GM19463 (cell line): Measurements from ENCODE around the gene PPCDC.

Experiments
- ATAC-seq: cut with Tn5 transposase; IDR thresholded peaks from one replicate; pipeline ENCODE4 v1.9.1; 2021; ENCODE audit warnings: mild to moderate bottlenecking, moderate library complexity; ENCODE audit not compliant: unreplicated experiment

The PPCDC gene

DNA sequence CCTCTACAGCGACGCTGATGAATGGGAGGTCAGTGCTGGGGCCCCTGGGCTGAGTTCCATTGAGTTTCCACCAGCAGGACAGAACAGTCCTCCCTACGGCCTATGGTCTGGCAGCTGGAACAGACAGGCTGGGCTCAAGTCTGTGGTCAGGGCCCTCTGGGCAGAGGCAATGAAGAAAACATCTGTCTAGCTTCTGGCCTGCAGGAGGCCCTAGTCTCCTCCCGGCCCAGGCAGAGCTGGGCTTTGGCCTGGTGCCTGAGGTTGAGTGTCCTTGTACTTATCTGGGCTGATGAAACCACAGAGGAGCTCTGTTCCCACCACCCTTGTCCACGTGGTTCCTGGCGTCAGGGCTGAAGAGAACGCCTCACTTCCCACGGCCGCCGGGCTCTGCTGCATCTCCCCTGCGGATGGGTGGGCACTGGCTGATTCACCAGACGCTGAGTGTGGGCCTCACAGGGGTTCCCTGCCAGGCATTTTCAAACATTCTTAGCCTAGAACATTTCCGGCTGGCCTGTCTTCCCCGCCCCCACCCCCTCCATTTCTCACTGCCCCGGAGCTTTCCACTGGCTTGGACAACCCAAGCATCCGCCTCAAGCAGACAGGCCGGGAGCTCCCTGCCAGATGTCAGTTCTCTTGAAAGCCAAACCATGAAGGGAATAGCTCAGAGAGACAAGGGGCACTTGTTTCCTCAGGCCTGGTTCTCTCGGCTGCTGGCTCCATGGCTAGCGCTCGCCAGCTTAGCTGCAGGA, 20.3 kb downstream of the PPCDC start:
- peak; percentile 12 for ATAC-seq

DNA sequence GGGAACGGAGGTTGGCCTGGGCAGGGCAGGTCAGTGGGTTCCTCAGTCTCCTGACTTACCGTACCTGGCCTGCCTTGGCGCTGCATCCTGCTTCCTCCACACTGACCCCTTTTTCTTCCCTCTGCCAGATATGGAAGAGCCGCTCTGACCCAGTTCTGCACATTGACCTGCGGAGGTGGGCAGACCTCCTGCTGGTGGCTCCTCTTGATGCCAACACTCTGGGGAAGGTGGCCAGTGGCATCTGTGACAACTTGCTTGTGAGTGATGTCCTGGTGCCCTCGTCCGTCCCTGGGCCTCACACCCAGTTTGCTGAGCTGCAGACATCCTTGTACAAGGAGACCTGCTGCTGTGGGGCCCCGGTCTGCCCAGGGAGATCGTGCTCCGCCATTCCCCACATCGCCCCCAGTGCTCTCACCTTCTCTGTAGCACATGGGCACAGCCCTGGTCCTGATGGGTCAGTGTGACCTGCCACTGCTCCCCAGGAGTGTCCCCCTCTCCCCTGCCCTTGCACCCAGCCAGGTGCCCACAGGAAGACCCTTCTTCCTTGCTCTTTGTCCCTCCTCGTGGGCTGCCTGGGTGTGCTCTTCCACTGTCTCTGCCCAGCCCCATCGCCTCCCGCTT, 21.0 kb downstream of the PPCDC start:
- ATAC-seq = no peak

DNA sequence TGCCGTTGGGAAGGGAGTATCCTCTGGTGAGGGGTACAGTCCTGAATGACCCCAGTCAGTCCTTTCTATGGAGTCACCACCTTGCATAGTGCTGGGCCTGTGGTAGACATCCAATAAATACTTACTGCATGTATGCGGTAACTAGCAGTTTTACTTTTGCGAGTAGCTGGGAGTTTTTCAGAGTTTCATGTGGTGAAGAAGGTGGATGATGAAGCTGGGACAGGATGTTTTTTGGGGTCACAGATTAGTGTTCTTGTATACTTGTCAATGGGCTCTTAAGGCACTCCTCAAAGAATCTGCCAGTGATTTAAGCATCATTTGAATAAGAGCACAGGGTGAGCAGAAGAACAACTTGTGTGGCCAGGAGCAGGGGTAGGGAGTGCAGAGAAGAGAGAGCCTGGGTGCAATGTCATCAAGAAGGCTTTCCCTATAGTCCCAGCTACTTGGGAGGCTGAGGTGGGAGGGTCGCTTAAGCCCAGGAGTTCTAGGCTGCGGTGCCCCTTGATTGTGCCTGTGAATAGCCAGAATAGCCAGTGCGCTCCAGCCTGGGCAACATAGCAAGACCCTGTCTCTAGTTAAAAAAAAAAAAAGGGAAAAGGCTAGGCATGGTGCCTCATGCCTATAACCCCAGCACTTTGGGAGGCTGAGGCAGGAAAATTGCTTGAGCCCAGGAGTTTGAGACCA, 22.1 kb downstream of the PPCDC start:
- ATAC-seq = no peak

- no peak for ATAC-seq
Measured at GRCh38 chr15:75048394-75048793, 25.0 kb downstream of the PPCDC start.

DNA sequence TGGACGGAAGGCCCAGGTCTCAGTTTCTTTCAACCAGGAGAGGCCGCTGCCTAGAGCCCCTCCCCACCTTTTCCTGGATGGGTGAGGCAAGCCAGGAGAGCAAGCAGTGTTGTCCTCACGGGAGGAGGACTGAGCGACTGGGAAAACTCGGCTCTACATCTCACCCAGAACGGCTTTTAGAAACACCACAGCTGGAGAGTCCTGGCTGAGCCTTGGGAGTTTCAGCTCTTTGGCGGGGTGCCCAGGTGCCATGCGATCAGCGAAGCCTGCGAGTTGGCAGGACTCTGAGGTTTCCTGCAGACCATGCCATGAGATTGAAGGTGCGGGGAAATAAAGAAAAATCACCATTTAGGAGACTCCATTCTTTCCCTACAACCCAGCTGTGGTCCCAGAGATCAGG, 26.0 kb downstream of the PPCDC start:
- no peak for ATAC-seq

- ATAC-seq = no peak
Measured at GRCh38 chr15:75050283-75050682, 26.9 kb downstream of the PPCDC start.

GRCh38 chr15:75051191-75051608, 27.8 kb downstream of the PPCDC start:
- no peak for ATAC-seq

DNA sequence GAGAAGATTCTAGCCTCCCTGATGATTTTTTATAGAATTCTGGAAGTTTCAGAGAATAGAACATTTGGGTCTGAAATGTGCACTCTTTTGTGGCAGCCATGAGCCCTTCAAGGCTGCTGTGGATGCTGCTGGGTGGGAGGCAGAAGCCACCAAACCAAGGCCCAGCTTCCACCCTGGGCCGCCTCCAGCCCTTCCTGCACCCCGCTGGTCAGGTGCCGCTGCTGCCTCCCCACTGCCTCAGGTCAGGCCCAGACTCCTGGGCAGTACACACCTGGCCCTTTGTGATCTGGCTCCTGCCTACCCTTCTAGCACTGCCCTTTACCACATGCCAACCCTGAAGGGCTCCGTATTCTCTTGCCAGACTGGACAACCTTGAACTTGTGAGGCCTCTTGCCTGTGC, 28.3 kb downstream of the PPCDC start:
- ATAC-seq = no peak

DNA sequence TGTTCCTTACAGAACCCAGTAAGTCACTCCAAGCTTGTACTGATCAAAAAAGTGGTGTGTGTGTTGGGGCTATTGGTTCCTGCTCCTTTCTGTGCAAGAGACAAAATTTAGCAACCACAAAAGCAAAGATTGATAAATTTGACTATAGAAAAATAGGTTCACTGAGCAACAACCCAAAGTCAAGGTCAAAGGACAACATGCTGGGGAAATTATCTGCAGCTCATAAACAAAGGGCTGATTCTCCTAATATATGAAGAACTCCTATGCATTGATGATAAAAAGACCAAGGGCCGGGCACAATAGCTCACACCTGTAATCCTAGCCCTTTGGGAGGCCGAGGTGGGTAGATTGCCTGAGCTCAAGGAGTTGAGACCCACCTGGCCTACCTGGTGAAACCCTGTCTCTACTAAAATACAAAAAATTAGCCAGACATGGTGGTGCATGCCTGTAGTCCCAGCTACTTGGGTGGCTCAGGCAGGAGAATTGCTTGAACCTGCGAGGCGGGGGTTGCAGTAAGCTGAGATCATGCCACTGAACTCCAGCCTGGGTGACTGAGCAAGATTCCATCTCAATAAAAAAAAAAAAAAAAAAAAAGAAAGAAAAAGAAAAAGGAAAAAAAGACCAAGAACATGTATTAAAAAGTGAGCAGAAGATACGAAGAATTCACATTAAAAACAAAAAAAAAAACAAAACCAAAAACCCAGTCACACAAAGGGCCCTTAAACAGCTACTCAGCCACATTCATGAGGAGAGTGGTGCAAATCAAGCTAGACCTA, 29.8 kb downstream of the PPCDC start:
- ATAC-seq = no peak

DNA sequence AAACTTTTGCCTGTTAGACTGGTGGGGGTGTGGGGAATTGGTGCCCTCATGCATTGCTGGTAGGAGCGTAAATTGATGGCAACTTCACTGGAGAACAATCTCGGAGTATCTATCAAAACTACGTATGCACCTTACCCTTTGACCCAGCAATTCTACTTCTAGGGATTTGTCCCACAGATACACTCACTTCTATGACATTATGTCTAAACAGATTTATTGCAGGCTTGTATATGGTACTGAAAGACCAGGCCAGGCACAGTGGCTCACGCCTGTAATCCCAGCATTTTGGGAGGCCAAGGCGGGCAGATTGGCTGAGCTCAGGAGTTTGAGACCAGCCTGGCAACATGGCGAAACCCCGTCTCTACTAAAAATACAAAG, 30.3 kb downstream of the PPCDC start:
- ATAC-seq = no peak

GRCh38 chr15:75054172-75054897, 30.9 kb downstream of the PPCDC start:
- no peak for ATAC-seq

- ATAC-seq = no peak
Measured at GRCh38 chr15:75056036-75056435, 32.6 kb downstream of the PPCDC start.

DNA sequence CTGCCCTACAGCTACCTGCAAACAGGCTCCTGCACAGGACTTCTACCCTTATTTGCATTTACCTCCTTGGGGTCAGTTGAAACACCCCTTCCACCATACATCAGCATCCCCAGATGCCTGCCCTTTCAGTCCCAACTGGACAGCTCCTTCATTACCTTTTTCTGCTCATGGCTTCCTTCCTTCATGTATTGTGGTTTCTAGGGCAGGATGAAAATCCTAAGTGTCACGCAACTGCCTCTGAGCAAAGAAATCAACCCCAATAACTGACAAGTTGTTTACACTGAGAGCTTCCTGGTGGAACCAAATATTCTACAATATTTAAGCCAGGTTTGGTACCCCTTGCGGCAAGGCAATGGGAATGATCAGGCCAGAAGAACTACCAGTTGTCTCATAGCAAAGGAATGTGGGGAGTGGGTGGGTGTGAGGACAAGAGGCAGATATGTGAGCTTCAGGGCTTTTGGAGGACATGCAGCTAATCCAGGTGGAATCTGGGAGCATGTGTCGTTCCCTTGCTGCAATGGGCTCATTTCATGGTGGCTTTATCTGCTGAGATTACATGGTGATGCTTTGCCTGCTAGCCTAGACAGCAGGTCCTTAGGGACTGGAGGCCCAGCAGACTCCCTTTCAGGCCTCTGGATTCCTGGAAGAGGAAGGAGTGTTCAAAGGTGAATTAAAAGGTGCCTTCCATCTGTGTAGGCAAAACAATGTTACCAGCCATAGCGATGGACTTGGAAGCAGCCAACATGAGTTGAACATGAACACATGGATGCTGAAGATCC, 34.9 kb downstream of the PPCDC start:
- no peak for ATAC-seq

DNA sequence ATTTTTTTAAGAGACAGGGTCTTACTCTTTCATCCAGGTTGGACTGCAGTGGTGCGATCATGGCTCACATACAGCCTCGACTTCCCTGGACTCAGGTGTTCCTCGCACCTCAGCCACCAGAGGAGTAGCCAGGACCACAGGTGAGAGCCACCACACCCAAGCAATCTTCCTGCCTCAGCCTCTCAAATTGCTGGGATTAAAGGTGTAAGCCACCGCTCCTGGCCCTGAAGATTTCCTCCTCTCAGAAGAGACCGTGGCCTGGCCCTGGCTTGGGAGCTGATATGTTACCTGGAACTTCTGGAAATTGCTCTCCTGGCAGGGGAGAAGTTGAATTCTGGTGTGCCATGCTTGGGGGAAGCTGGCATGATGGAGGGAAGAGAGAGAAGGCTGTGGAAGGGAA, 36.2 kb downstream of the PPCDC start:
- no peak for ATAC-seq

GRCh38 chr15:75061272-75061671, 37.9 kb downstream of the PPCDC start:
- ATAC-seq = no peak

- no peak for ATAC-seq
Measured at GRCh38 chr15:75062706-75063105, 39.3 kb downstream of the PPCDC start.

- ATAC-seq = no peak
Measured at GRCh38 chr15:75063338-75063737, 39.9 kb downstream of the PPCDC start.

DNA sequence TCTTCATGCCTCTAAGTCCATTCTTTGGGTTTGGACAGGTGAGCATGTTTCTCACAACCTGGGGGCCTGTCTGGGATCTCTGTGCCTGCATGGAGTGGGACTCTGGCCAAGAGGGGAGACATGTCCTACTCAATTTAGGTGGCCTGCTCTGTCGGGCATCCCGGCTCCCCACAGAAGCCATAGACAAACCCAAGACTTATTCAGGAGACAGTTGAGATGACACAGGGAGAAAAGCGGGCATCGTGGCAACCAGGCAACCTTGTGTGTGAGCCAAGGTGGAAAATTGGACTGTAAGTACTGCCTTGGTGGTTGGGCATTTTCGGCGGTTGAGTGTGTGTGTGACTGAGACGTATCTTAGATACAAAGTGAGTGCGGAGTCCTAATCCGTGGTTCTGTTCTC, 40.5 kb downstream of the PPCDC start:
- no peak for ATAC-seq

GRCh38 chr15:75064846-75065245, 41.5 kb downstream of the PPCDC start:
- ATAC-seq = no peak

GRCh38 chr15:75065467-75065850, 42.1 kb downstream of the PPCDC start:
- no peak for ATAC-seq
